SJSA1 (cell line): ENCODE data around the gene GRAMD1B. TPM values are rescaled to one million over a fixed set of nuclear protein-coding genes. Genes with fewer than 3 reads are reported as not detected.

ENCODE experiments used
- DNase-seq, 2 experiments: peaks; one replicate each; pipeline ENCODE4 v3.0.0-alpha.2; 2015 to 2020; ENCODE audit warnings: low spot score in 2 of 2, low read depth in 1 of 2
- H3K27ac ChIP-seq: fragments of 250-450 bp; sonication (Bioruptor Pico); 2 replicates; pipeline ENCODE4 v1.5.1; 2020; ENCODE audit warnings: mild to moderate bottlenecking, moderate library complexity
- H3K27me3 ChIP-seq: fragments of 250-450 bp; sonication (Bioruptor Pico); replicated peaks from 2 replicates; pipeline ENCODE4 v1.5.1; 2020; ENCODE audit warnings: mild to moderate bottlenecking, moderate library complexity
- H3K36me3 ChIP-seq: fragments of 250-450 bp; sonication (Bioruptor Pico); 2 replicates; pipeline ENCODE4 v1.5.1; 2020; ENCODE audit warnings: mild to moderate bottlenecking
- H3K4me1 ChIP-seq: fragments of 250-450 bp; sonication (Bioruptor Pico); replicated peaks from 2 replicates; pipeline ENCODE4 v1.6.1; 2021; ENCODE audit warnings: mild to moderate bottlenecking
- H3K4me3 ChIP-seq: fragments of 250-450 bp; sonication (Bioruptor Pico); 2 replicates; pipeline ENCODE4 v1.5.1; 2020; ENCODE audit warnings: mild to moderate bottlenecking
- H3K9me3 ChIP-seq: fragments of 250-450 bp; sonication (Bioruptor Pico); replicated peaks from 2 replicates; pipeline ENCODE4 v1.5.1; 2020; ENCODE audit warnings: mild to moderate bottlenecking
- total RNA-seq: library from RNA; depleted of rRNA; stranded (reverse); fragments of >200 nt; shearing (Covaris generic); gene quantifications from 2 replicates; pipeline ENCODE4 v1.2.3, GENCODE V29; 2014

GRAMD1B gene
- total RNA-seq, 1 experiment from 2014 or later, result 6.8 TPM

GRCh38 chr11:123525097-123525496 lies 95.0 kb downstream of the GRAMD1B start:
- no peak for DNase-seq
- peak overlapping the region; percentile 32 for H3K4me3 ChIP-seq
- H3K27ac ChIP-seq, result no peak overlapping the region
- H3K9me3 ChIP-seq, result no peaks in the 10 kb centered on the region
- H3K4me1 ChIP-seq, result peaks cover 8% of the 10 kb centered on the region
- no peaks in the 10 kb centered on the region for H3K36me3 ChIP-seq
- no peaks in the 10 kb centered on the region for H3K27me3 ChIP-seq

GRCh38 chr11:123525511-123525918 lies 95.4 kb downstream of the GRAMD1B start:
- Histone ChIP-seq H3K27ac (no peak overlapping the region), H3K9me3 (no peaks in the 10 kb centered on the region), H3K27me3 (no peaks in the 10 kb centered on the region), H3K36me3 (no peaks in the 10 kb centered on the region), H3K4me1 (peaks cover 8% of the 10 kb centered on the region), H3K4me3 (peak overlapping the region; percentile 32)
- peak in 1 of 2 experiments; percentile 15 for DNase-seq

GRCh38 chr11:123526027-123526805 lies 96.1 kb downstream of the GRAMD1B start:
- no peak for DNase-seq
- Histone ChIP-seq H3K27me3 (no peaks in the 10 kb centered on the region), H3K4me1 (peaks cover 8% of the 10 kb centered on the region), H3K27ac (no peak overlapping the region), H3K36me3 (no peaks in the 10 kb centered on the region), H3K4me3 (peak overlapping the region; percentile 32), H3K9me3 (no peaks in the 10 kb centered on the region)

GRCh38 chr11:123526918-123527317 lies 96.8 kb downstream of the GRAMD1B start:
- Histone ChIP-seq H3K27ac (no peak overlapping the region), H3K4me1 (peaks cover 8% of the 10 kb centered on the region), H3K27me3 (no peaks in the 10 kb centered on the region), H3K9me3 (no peaks in the 10 kb centered on the region), H3K4me3 (no peak overlapping the region), H3K36me3 (no peaks in the 10 kb centered on the region)
- no peak for DNase-seq

- Histone ChIP-seq H3K4me3 (no peak overlapping the region), H3K9me3 (no peaks in the 10 kb centered on the region), H3K27ac (no peak overlapping the region), H3K36me3 (no peaks in the 10 kb centered on the region), H3K4me1 (peaks cover 8% of the 10 kb centered on the region), H3K27me3 (no peaks in the 10 kb centered on the region)
- DNase-seq, result no peak
Observed at GRCh38 chr11:123527526-123527925, 97.5 kb downstream of the GRAMD1B start.

GRCh38 chr11:123527947-123528346 lies 97.9 kb downstream of the GRAMD1B start:
- H3K9me3 ChIP-seq, result no peaks in the 10 kb centered on the region
- no peaks in the 10 kb centered on the region for H3K27me3 ChIP-seq
- no peak overlapping the region for H3K4me3 ChIP-seq
- H3K4me1 ChIP-seq, result peaks cover 8% of the 10 kb centered on the region
- no peaks in the 10 kb centered on the region for H3K36me3 ChIP-seq
- no peak overlapping the region for H3K27ac ChIP-seq
- no peak for DNase-seq

GRCh38 chr11:123531325-123531724 lies 101.3 kb downstream of the GRAMD1B start:
- H3K27ac ChIP-seq, result no peak overlapping the region
- peaks cover 8% of the 10 kb centered on the region for H3K4me1 ChIP-seq
- DNase-seq, result no peak
- H3K27me3 ChIP-seq, result no peaks in the 10 kb centered on the region
- H3K9me3 ChIP-seq, result no peaks in the 10 kb centered on the region
- H3K36me3 ChIP-seq, result no peaks in the 10 kb centered on the region
- no peak overlapping the region for H3K4me3 ChIP-seq

GRCh38 chr11:123532131-123532530 lies 102.1 kb downstream of the GRAMD1B start:
- Histone ChIP-seq H3K9me3 (no peaks in the 10 kb centered on the region), H3K36me3 (no peaks in the 10 kb centered on the region), H3K4me1 (peaks cover 16% of the 10 kb centered on the region), H3K27me3 (no peaks in the 10 kb centered on the region), H3K27ac (no peak overlapping the region), H3K4me3 (no peak overlapping the region)
- DNase-seq, result no peak

GRCh38 chr11:123535401-123535800 lies 105.3 kb downstream of the GRAMD1B start:
- Histone ChIP-seq H3K9me3 (no peaks in the 10 kb centered on the region), H3K27me3 (no peaks in the 10 kb centered on the region), H3K4me1 (peaks cover 23% of the 10 kb centered on the region), H3K36me3 (no peaks in the 10 kb centered on the region), H3K4me3 (no peak overlapping the region), H3K27ac (no peak overlapping the region)
- no peak for DNase-seq

- no peaks in the 10 kb centered on the region for H3K27me3 ChIP-seq
- peak overlapping the region; percentile 68 for H3K27ac ChIP-seq
- no peaks in the 10 kb centered on the region for H3K9me3 ChIP-seq
- H3K4me3 ChIP-seq, result no peak overlapping the region
- DNase-seq, result peak; percentile 53 to 72
- no peaks in the 10 kb centered on the region for H3K36me3 ChIP-seq
- peaks cover 23% of the 10 kb centered on the region for H3K4me1 ChIP-seq
Observed at GRCh38 chr11:123536690-123537437, 106.8 kb downstream of the GRAMD1B start.

GRCh38 chr11:123537726-123538125 lies 107.7 kb downstream of the GRAMD1B start:
- Histone ChIP-seq H3K27ac (peak overlapping the region; percentile 68; the same call in 1 of the 2 replicates), H3K9me3 (no peaks in the 10 kb centered on the region), H3K4me1 (peaks cover 32% of the 10 kb centered on the region), H3K36me3 (no peaks in the 10 kb centered on the region), H3K27me3 (no peaks in the 10 kb centered on the region), H3K4me3 (no peak overlapping the region)
- no peak for DNase-seq

GRCh38 chr11:123543797-123544196 lies 113.7 kb downstream of the GRAMD1B start:
- DNase-seq, result peak; percentile 76 to 93
- Histone ChIP-seq H3K4me1 (peaks cover 58% of the 10 kb centered on the region), H3K27me3 (no peaks in the 10 kb centered on the region), H3K9me3 (no peaks in the 10 kb centered on the region), H3K36me3 (no peaks in the 10 kb centered on the region), H3K4me3 (no peak overlapping the region), H3K27ac (peak overlapping the region; percentile 97)

- H3K4me3 ChIP-seq, result no peak overlapping the region
- peaks cover 58% of the 10 kb centered on the region for H3K4me1 ChIP-seq
- peak; percentile 42 to 50 for DNase-seq
- no peaks in the 10 kb centered on the region for H3K36me3 ChIP-seq
- H3K27ac ChIP-seq, result peak overlapping the region; percentile 97
- H3K9me3 ChIP-seq, result no peaks in the 10 kb centered on the region
- no peaks in the 10 kb centered on the region for H3K27me3 ChIP-seq
Observed at GRCh38 chr11:123544631-123545375, 114.7 kb downstream of the GRAMD1B start.
